Parathyroid adenoma (tissue), 2 donors: ENCODE results near the gene DPYSL5.

Experiments used
- H2AFZ ChIP-seq: fragments of 300-600 bp; sonication (generic); one replicate; pipeline ENCODE4 v1.7.0; 2017; ENCODE audit warnings: antibody characterized with exemption, mild to moderate bottlenecking
- H3K27ac ChIP-seq: fragments of 300-600 bp; sonication (generic); one replicate; pipeline ENCODE4 v1.7.0; 2017
- H3K27me3 ChIP-seq: fragments of 300-600 bp; sonication (generic); one replicate; pipeline ENCODE4 v1.7.0; 2017; ENCODE audit warnings: low read length; ENCODE audit not compliant: control insufficient read depth, insufficient read depth
- H3K36me3 ChIP-seq: fragments of 300-600 bp; sonication (generic); one replicate; pipeline ENCODE4 v1.7.0; 2017; ENCODE audit warnings: low read length; ENCODE audit not compliant: control insufficient read depth, insufficient read depth
- H3K4me1 ChIP-seq: fragments of 300-600 bp; sonication (generic); one replicate; pipeline ENCODE4 v1.7.0; 2017; ENCODE audit warnings: control low read depth
- H3K4me2 ChIP-seq: fragments of 300-600 bp; sonication (generic); one replicate; pipeline ENCODE4 v1.7.0; 2017; ENCODE audit warnings: low read length
- H3K4me3 ChIP-seq: fragments of 300-600 bp; sonication (generic); one replicate; pipeline ENCODE4 v1.7.0; 2017; ENCODE audit warnings: low read depth, low read length
- H3K79me2 ChIP-seq: fragments of 300-600 bp; sonication (generic); one replicate; pipeline ENCODE4 v1.7.0; 2017; ENCODE audit warnings: control low read depth
- H3K9ac ChIP-seq: fragments of 300-600 bp; sonication (generic); one replicate; pipeline ENCODE4 v1.7.0; 2017; ENCODE audit warnings: mild to moderate bottlenecking
- H3K9me3 ChIP-seq: fragments of 300-600 bp; sonication (generic); one replicate; pipeline ENCODE4 v1.7.0; 2017; ENCODE audit warnings: low read length; ENCODE audit not compliant: control insufficient read depth
- CTCF ChIP-seq: fragments of 300-600 bp; sonication (generic); IDR thresholded peaks from one replicate; pipeline ENCODE4 v1.7.0; 2017; ENCODE audit warnings: antibody characterized with exemption, mild to moderate bottlenecking
- donor health status: primary hyperparathyroidism.

Gene DPYSL5

GRCh38 chr2:26938399-26939118, 90.6 kb downstream of the DPYSL5 start:
- no peak overlapping the region for H2AFZ ChIP-seq
- TF ChIP-seq CTCF, result no peak
- peaks cover 5% of the 10 kb centered on the region for H3K27me3 ChIP-seq
- H3K4me3 ChIP-seq, result no peak overlapping the region
- H3K9me3 ChIP-seq, result no peaks in the 10 kb centered on the region
- no peaks in the 10 kb centered on the region for H3K79me2 ChIP-seq
- H3K27ac ChIP-seq, result no peak overlapping the region
- H3K9ac ChIP-seq, result no peak overlapping the region
- peaks cover 3% of the 10 kb centered on the region for H3K4me1 ChIP-seq
- H3K36me3 ChIP-seq, result no peaks in the 10 kb centered on the region
- H3K4me2 ChIP-seq, result no peak overlapping the region

GRCh38 chr2:26940001-26940400, 92.1 kb downstream of the DPYSL5 start:
- H3K4me1 ChIP-seq, result peaks cover 3% of the 10 kb centered on the region
- no peak for TF ChIP-seq CTCF
- no peaks in the 10 kb centered on the region for H3K36me3 ChIP-seq
- H3K79me2 ChIP-seq, result no peaks in the 10 kb centered on the region
- no peak overlapping the region for H3K4me3 ChIP-seq
- H3K27me3 ChIP-seq, result peaks cover 7% of the 10 kb centered on the region
- H3K9ac ChIP-seq, result no peak overlapping the region
- no peak overlapping the region for H2AFZ ChIP-seq
- H3K27ac ChIP-seq, result no peak overlapping the region
- no peak overlapping the region for H3K4me2 ChIP-seq
- H3K9me3 ChIP-seq, result no peaks in the 10 kb centered on the region

- peaks cover 3% of the 10 kb centered on the region for H3K4me1 ChIP-seq
- H3K36me3 ChIP-seq, result no peaks in the 10 kb centered on the region
- no peak overlapping the region for H3K27ac ChIP-seq
- no peaks in the 10 kb centered on the region for H3K9me3 ChIP-seq
- peaks cover 7% of the 10 kb centered on the region for H3K27me3 ChIP-seq
- H3K9ac ChIP-seq, result no peak overlapping the region
- no peak overlapping the region for H3K4me3 ChIP-seq
- H3K79me2 ChIP-seq, result no peaks in the 10 kb centered on the region
- H2AFZ ChIP-seq, result no peak overlapping the region
- TF ChIP-seq CTCF, result no peak
- H3K4me2 ChIP-seq, result no peak overlapping the region
Observed at GRCh38 chr2:26941486-26941885, 93.6 kb downstream of the DPYSL5 start.

- Histone ChIP-seq H3K27me3 (peaks cover 7% of the 10 kb centered on the region), H3K4me1 (peaks cover 3% of the 10 kb centered on the region), H2AFZ (peak overlapping the region; percentile 33), H3K9ac (no peak overlapping the region), H3K4me3 (no peak overlapping the region), H3K4me2 (no peak overlapping the region), H3K79me2 (no peaks in the 10 kb centered on the region), H3K9me3 (no peaks in the 10 kb centered on the region), H3K27ac (no peak overlapping the region), H3K36me3 (no peaks in the 10 kb centered on the region)
- peak; percentile 76 for TF ChIP-seq CTCF
Observed at GRCh38 chr2:26942543-26943295, 94.8 kb downstream of the DPYSL5 start.
